SU-DHL-6 (cell line): ENCODE results near the gene GLO1.

ENCODE experiments used
- H2AFZ ChIP-seq: fragments of 200-600 bp; sonication (generic); 2 replicates; pipeline ENCODE4 v1.6.1; 2014; ENCODE audit warnings: low read depth, mild to moderate bottlenecking, moderate library complexity, mixed read lengths, antibody characterized with exemption, low read length; ENCODE audit not compliant: severe bottlenecking
- H3F3A ChIP-seq: fragments of 200-600 bp; shearing (Covaris generic); 2 replicates; pipeline ENCODE4 v1.6.0; 2016; ENCODE audit warnings: antibody characterized with exemption, mild to moderate bottlenecking; ENCODE audit not compliant: insufficient read depth
- H3K27ac ChIP-seq: fragments of 200-600 bp; sonication (generic); 2 replicates; pipeline ENCODE4 v1.5.1; 2016; ENCODE audit warnings: low read depth, mild to moderate bottlenecking, low read length, moderate library complexity, mixed read lengths
- H3K27me3 ChIP-seq: fragments of 200-600 bp; sonication (generic), shearing (Covaris generic); 2 replicates; pipeline ENCODE4 v1.6.0; 2014; ENCODE audit warnings: mild to moderate bottlenecking, low read length
- H3K36me3 ChIP-seq: fragments of 200-600 bp; sonication (generic); 2 replicates; pipeline ENCODE4 v1.6.1; 2014; ENCODE audit warnings: mild to moderate bottlenecking, low read length, mixed read lengths
- H3K4me2 ChIP-seq: fragments of 300-600, 200-600 bp; shearing (Covaris generic), sonication (generic); 2 replicates; pipeline ENCODE4 v1.6.0; 2014; ENCODE audit warnings: low read length, low read depth, mild to moderate bottlenecking; ENCODE audit not compliant: poor library complexity, severe bottlenecking
- H3K4me3 ChIP-seq: fragments of 200-600 bp; sonication (generic); 2 replicates; pipeline ENCODE4 v1.5.1; 2014; ENCODE audit warnings: antibody characterized with exemption, low read length, mild to moderate bottlenecking, mixed read lengths; ENCODE audit not compliant: insufficient read depth, poor library complexity, severe bottlenecking
- H3K79me2 ChIP-seq: fragments of 200-600 bp; sonication (generic); 2 replicates; pipeline ENCODE4 v1.6.1; 2014; ENCODE audit warnings: mild to moderate bottlenecking, low read length, moderate library complexity; ENCODE audit not compliant: insufficient read depth
- H3K9ac ChIP-seq: fragments of 200-600 bp; sonication (generic); 2 replicates; pipeline ENCODE4 v1.7.0; 2014; ENCODE audit warnings: mild to moderate bottlenecking, low read length
- H3K9me2 ChIP-seq: fragments of 200-600 bp; sonication (generic); replicated peaks from 2 replicates; pipeline ENCODE4 v1.6.1; 2014; ENCODE audit warnings: low read length; ENCODE audit not compliant: insufficient read depth
- H3K9me3 ChIP-seq: fragments of 200-600 bp; sonication (generic); 2 replicates; pipeline ENCODE4 v1.6.1; 2014; ENCODE audit warnings: low read length, mixed read lengths; ENCODE audit not compliant: insufficient read depth
- H4K20me1 ChIP-seq: fragments of 200-600 bp; sonication (generic); 2 replicates; pipeline ENCODE4 v1.6.1; 2014; ENCODE audit warnings: low read depth, mild to moderate bottlenecking, antibody characterized with exemption, low read length, moderate library complexity, mixed read lengths
- CTCF ChIP-seq: fragments of 200-600 bp; sonication (generic); IDR thresholded peaks from one replicate; pipeline ENCODE4 v1.5.1; 2017; ENCODE audit warnings: antibody characterized with exemption, mild to moderate bottlenecking, low read length, moderate library complexity; ENCODE audit not compliant: insufficient read depth, poor library complexity, severe bottlenecking
- EZH2phosphoT487 ChIP-seq: fragments of 200-600 bp; sonication (generic), shearing (Covaris generic); conservative IDR thresholded peaks from 2 replicates; pipeline ENCODE4 v1.6.1; 2018; ENCODE audit warnings: mild to moderate bottlenecking, antibody characterized with exemption, low read length, moderate library complexity, mixed read lengths

The GLO1 gene

GRCh38 chr6:38639498-38640215, 63.3 kb downstream of the GLO1 start, which contains the start of gene BTBD9:
TSS of gene BTBD9 (minus strand) at chr6:38639929.
- no peaks in the 10 kb centered on the region for H3K36me3 ChIP-seq
- no peaks in the 10 kb centered on the region for H4K20me1 ChIP-seq
- no peaks in the 10 kb centered on the region for H3K9me2 ChIP-seq
- peak within 1 kb of the TSS; percentile 40 for H3K27ac ChIP-seq
- H3K9ac ChIP-seq, result peak within 1 kb of the TSS; percentile 68
- peak within 1 kb of the TSS; percentile 66 for H3K4me2 ChIP-seq
- H3K27me3 ChIP-seq, result no peaks in the 10 kb centered on the region
- H3F3A ChIP-seq, result peaks cover 14% of the 10 kb centered on the region
- H2AFZ ChIP-seq, result peak within 1 kb of the TSS; percentile 93
- H3K79me2 ChIP-seq, result no peaks in the 10 kb centered on the region
- TF ChIP-seq EZH2phosphoT487 (no peak), CTCF (no peak)
- no peaks in the 10 kb centered on the region for H3K9me3 ChIP-seq
- peak within 1 kb of the TSS; percentile 75 for H3K4me3 ChIP-seq

DNA sequence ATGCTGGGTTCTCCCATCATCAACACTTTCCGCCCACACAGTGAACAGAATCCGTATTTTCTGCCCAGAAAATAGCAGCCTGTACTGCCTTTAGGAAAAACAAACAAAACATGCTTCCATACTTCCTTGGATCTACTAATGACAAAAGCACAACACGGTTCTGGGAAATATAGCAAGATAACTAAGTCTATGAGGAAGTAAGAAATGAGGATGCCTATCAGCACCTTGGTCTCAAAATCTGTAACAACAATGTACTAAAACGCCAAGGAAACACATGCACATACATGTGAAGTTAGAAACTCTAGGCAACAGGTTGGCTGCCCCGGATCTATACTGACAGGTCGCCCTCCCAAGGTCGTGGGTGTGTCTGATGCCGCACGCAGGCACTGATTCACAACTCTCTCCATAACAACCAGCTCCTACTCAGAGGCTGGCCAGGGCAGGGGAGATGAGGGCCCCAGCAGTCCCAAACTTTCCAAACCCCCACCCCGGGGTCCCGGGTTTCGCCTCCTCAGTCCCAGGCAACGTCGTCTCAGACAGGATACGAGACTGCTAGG, 63.9 kb downstream of the GLO1 start:
- Histone ChIP-seq H3K4me2 (peak overlapping the region; percentile 66), H3K9ac (peak overlapping the region; percentile 68), H3F3A (peaks cover 14% of the 10 kb centered on the region), H3K9me3 (no peaks in the 10 kb centered on the region), H3K79me2 (no peaks in the 10 kb centered on the region), H3K4me3 (peak overlapping the region; percentile 75), H3K9me2 (no peaks in the 10 kb centered on the region), H3K27me3 (no peaks in the 10 kb centered on the region), H4K20me1 (no peaks in the 10 kb centered on the region), H3K36me3 (no peaks in the 10 kb centered on the region), H3K27ac (peak overlapping the region; percentile 40), H2AFZ (peak overlapping the region; percentile 93)
- TF ChIP-seq EZH2phosphoT487 (no peak), CTCF (no peak)

- Histone ChIP-seq H3K9me2 (no peaks in the 10 kb centered on the region), H3K27me3 (no peaks in the 10 kb centered on the region), H3K27ac (no peak overlapping the region), H2AFZ (no peak overlapping the region), H3K4me3 (no peak overlapping the region), H3K36me3 (no peaks in the 10 kb centered on the region), H4K20me1 (no peaks in the 10 kb centered on the region), H3K9me3 (no peaks in the 10 kb centered on the region), H3F3A (peaks cover 14% of the 10 kb centered on the region), H3K9ac (no peak overlapping the region), H3K79me2 (no peaks in the 10 kb centered on the region), H3K4me2 (no peak overlapping the region)
- TF ChIP-seq EZH2phosphoT487, result no peak
- TF ChIP-seq CTCF, result no peak
Observed at GRCh38 chr6:38637756-38638155, 65.2 kb downstream of the GLO1 start.
